Keratinocyte (primary cell): ENCODE results near the gene SMPD3. TPM values are rescaled to one million over a fixed set of nuclear protein-coding genes. Genes with fewer than 3 reads are reported as not detected.

Experiments used
- DNase-seq: peaks from one replicate; pipeline ENCODE4 v3.0.0-alpha.2; 2011; ENCODE audit warnings: low read depth, missing footprints, low spot score
- FAIRE-seq: peaks from 2 replicates; lab custom pipeline; 2011; peaks lifted over from hg19 to GRCh38; lab: Jason Lieb, UNC
- H2AFZ ChIP-seq: 2 replicates; pipeline ENCODE4 v1.6.0; 2012; ENCODE audit warnings: low read length, control low read depth, inconsistent platforms; ENCODE audit not compliant: control insufficient read depth
- H3K27ac ChIP-seq: 2 replicates; pipeline ENCODE4 v1.5.1; 2011; ENCODE audit warnings: low read length; ENCODE audit not compliant: control insufficient read depth, insufficient read depth
- H3K27me3 ChIP-seq: 3 replicates; pipeline ENCODE4 v1.6.0; 2011; ENCODE audit warnings: low read length; ENCODE audit not compliant: control insufficient read depth, insufficient read depth; ENCODE audit errors: extremely low read depth
- H3K36me3 ChIP-seq, 2 experiments: 2 replicates in 1 of 2; 3 replicates in 1 of 2; pipeline ENCODE4 v1.5.1; 2011; ENCODE audit warnings: low read length in 2 of 2, mild to moderate bottlenecking in 1 of 2; ENCODE audit not compliant: control insufficient read depth in 2 of 2, insufficient read depth in 2 of 2; ENCODE audit errors: extremely low read depth in 1 of 2
- H3K4me1 ChIP-seq: 3 replicates; pipeline ENCODE4 v1.5.1; 2011; ENCODE audit warnings: low read length; ENCODE audit not compliant: control insufficient read depth, insufficient read depth; ENCODE audit errors: extremely low read depth
- H3K4me2 ChIP-seq: 3 replicates; pipeline ENCODE4 v1.6.0; 2011; ENCODE audit warnings: low read depth, low read length; ENCODE audit not compliant: control insufficient read depth, insufficient read depth; ENCODE audit errors: extremely low read depth
- H3K4me3 ChIP-seq, 3 experiments: fragments of 200-600 bp in 1 of 3; sonication (generic) in 1 of 3; 2 replicates in 2 of 3; 3 replicates in 1 of 3; pipeline ENCODE4 v1.5.1; 2011 to 2016; ENCODE audit warnings: low read length in 3 of 3, mild to moderate bottlenecking in 3 of 3, control low read depth in 2 of 3, inconsistent platforms in 1 of 3, low read depth in 1 of 3, mixed read lengths in 1 of 3, mixed run types in 1 of 3, moderate library complexity in 1 of 3; ENCODE audit not compliant: control insufficient read depth in 2 of 3, insufficient read depth in 2 of 3; ENCODE audit errors: extremely low read depth in 1 of 3
- H3K79me2 ChIP-seq: 2 replicates; pipeline ENCODE4 v1.6.0; 2012; ENCODE audit warnings: low read length; ENCODE audit not compliant: control insufficient read depth, insufficient read depth
- H3K9ac ChIP-seq: 3 replicates; pipeline ENCODE4 v1.6.0; 2011; ENCODE audit warnings: low read length; ENCODE audit not compliant: control insufficient read depth, insufficient read depth; ENCODE audit errors: extremely low read depth
- H3K9me1 ChIP-seq: 3 replicates; pipeline ENCODE4 v1.6.0; 2011; ENCODE audit warnings: low read length; ENCODE audit not compliant: control insufficient read depth, insufficient read depth; ENCODE audit errors: extremely low read depth
- H3K9me3 ChIP-seq: 2 replicates; pipeline ENCODE4 v1.5.1; 2012; ENCODE audit warnings: low read depth, low read length; ENCODE audit not compliant: control insufficient read depth
- H4K20me1 ChIP-seq: 3 replicates; pipeline ENCODE4 v1.6.0; 2011; ENCODE audit warnings: low read length; ENCODE audit not compliant: control insufficient read depth, insufficient read depth; ENCODE audit errors: extremely low read depth
- CTCF ChIP-seq, 3 experiments: IDR thresholded peaks in 1 of 3; conservative IDR thresholded peaks in 1 of 3; optimal IDR thresholded peaks in 1 of 3; 2 replicates in 2 of 3; 3 replicates in 1 of 3; pipeline versions ENCODE3 to v1.5.1; 2011; ENCODE audit warnings: low read length in 3 of 3, mild to moderate bottlenecking in 3 of 3, moderate library complexity in 2 of 3, control low read depth in 1 of 3, inconsistent platforms in 1 of 3; ENCODE audit not compliant: insufficient read depth in 2 of 3; ENCODE audit errors: extremely low read depth in 1 of 3
- EZH2 ChIP-seq: IDR thresholded peaks from one replicate; pipeline ENCODE4 v1.6.1; 2012; ENCODE audit warnings: inconsistent platforms, mild to moderate bottlenecking, low read length, moderate library complexity
- dilution Hi-C: fragments of 300-500 bp; cut with MboI; formaldehyde crosslinking; loops from one replicate; pipeline ENCODE4 v1.7.0; 2020; ENCODE audit warnings: low sequenced_read_pairs; ENCODE audit not compliant: extremely low pct_ligation_motif_present
- polyA plus RNA-seq, 5 experiments: library from polyadenylated mRNA; depleted of rRNA in 3 of 5; stranded (reverse) in 3 of 5; stranded (forward) in 1 of 5; unstranded in 1 of 5; fragments of >200 nt; gene quantifications; 1 replicate in 1 of 5; 2 replicates in 3 of 5; 3 replicates in 1 of 5; pipeline versions ENCODE4 v1.2.1 to v1.2.3, GENCODE V29; 2011 to 2012; ENCODE audit warnings: missing spikeins in 2 of 5, low read depth in 1 of 5, low replicate concordance in 1 of 5
- small RNA-seq, 3 experiments: library from RNA; depleted of rRNA; stranded (forward); fragments of <200 nt; gene quantifications; one replicate each; pipeline ENCODE3, GENCODE V24; 2012; ENCODE audit warnings: low read depth in 3 of 3, low replicate concordance in 1 of 3; ENCODE audit not compliant: insufficient read length in 3 of 3

The SMPD3 gene
- polyA plus RNA-seq, 1 donor (not counting 4 experiments of a cell fraction or from before 2014, with no cell fraction given), result 0.34 TPM

- Histone ChIP-seq H4K20me1 (no peaks in the 10 kb centered on the region), H3K9me3 (no peaks in the 10 kb centered on the region), H2AFZ (peak overlapping the region; percentile 83), H3K27ac (peak overlapping the region; percentile 57), H3K4me3 (peak overlapping the region; percentile 92 to 98 (median 95)), H3K4me2 (peak overlapping the region; percentile 95), H3K9me1 (peaks cover 3% of the 10 kb centered on the region), H3K9ac (peak overlapping the region; percentile 83), H3K79me2 (peaks cover 52% of the 10 kb centered on the region), H3K27me3 (no peaks in the 10 kb centered on the region), H3K36me3 (peaks cover 5 to 11% of the 10 kb centered on the region in 2 experiments), H3K4me1 (peaks cover 15% of the 10 kb centered on the region)
- dilution Hi-C loops, result no loop called here
- TF ChIP-seq CTCF (optimal IDR thresholded peaks at IDR 0.05 in 1 of 3, IDR thresholded peaks at IDR 0.05 in 1 of 3, conservative IDR thresholded peaks at IDR 0.05 in 1 of 3; ENCODE audit: extremely low read depth in 1 of 3, insufficient read depth in 2 of 3, low read length in 3 of 3) (no peak), EZH2 (no peak)
- no peak for DNase-seq
- FAIRE-seq, result no peak
Measured at GRCh38 chr16:68310437-68310773, 137.9 kb downstream of the SMPD3 start.

- peak overlapping the region; percentile 57 for H3K27ac ChIP-seq
- peak overlapping the region; percentile 92 to 98 (median 95) for H3K4me3 ChIP-seq
- H3K4me1 ChIP-seq, result peaks cover 15% of the 10 kb centered on the region
- FAIRE-seq, result no peak
- H3K9me1 ChIP-seq, result peaks cover 3% of the 10 kb centered on the region
- H3K4me2 ChIP-seq, result peak overlapping the region; percentile 95
- no peaks in the 10 kb centered on the region for H3K27me3 ChIP-seq
- peak overlapping the region; percentile 13 for H2AFZ ChIP-seq
- H3K36me3 ChIP-seq, result peaks cover 9 to 15% of the 10 kb centered on the region in 2 experiments
- no peaks in the 10 kb centered on the region for H3K9me3 ChIP-seq
- H3K79me2 ChIP-seq, result peaks cover 58% of the 10 kb centered on the region
- TF ChIP-seq EZH2 (no peak), CTCF (optimal IDR thresholded peaks at IDR 0.05 in 1 of 3, IDR thresholded peaks at IDR 0.05 in 1 of 3, conservative IDR thresholded peaks at IDR 0.05 in 1 of 3; ENCODE audit: extremely low read depth in 1 of 3, insufficient read depth in 2 of 3, low read length in 3 of 3) (no peak)
- no peaks in the 10 kb centered on the region for H4K20me1 ChIP-seq
- dilution Hi-C loops, result no loop called here
- DNase-seq, result no peak
- peak overlapping the region; percentile 83 for H3K9ac ChIP-seq
Measured at GRCh38 chr16:68309799-68310198, 138.5 kb downstream of the SMPD3 start.

Small RNAs within 50 kb of the gene (small RNA-seq; reads per million reads assigned to genes)
- 0 reads per million in 3 experiments for gene RF00019
- gene RNU4-30P, result 0 to 0.07 (median 0) reads per million in 3 experiments

Other genes starting within 250 kb of the SMPD3 start
- 34.8 to 53.9 TPM (median 39.2 TPM) in 3 replicates for gene ESRP2, start 212.4 kb downstream of the SMPD3 start, polyA plus RNA-seq
- gene PLA2G15, start 203.1 kb downstream of the SMPD3 start, polyA plus RNA-seq, result 9.2 to 16.6 TPM (median 12.1 TPM) in 3 replicates
- 35.0 to 45.9 TPM (median 43.4 TPM) in 3 replicates for gene SLC7A6, start 184.0 kb downstream of the SMPD3 start, polyA plus RNA-seq
- 9.5 to 12.6 TPM (median 9.8 TPM) in 3 replicates for gene SLC7A6OS, start 137.6 kb downstream of the SMPD3 start, polyA plus RNA-seq
- 25.8 to 30.2 TPM (median 27.4 TPM) in 3 replicates for gene PRMT7, start 137.5 kb downstream of the SMPD3 start, polyA plus RNA-seq
- 11.3 to 16.9 TPM (median 15.3 TPM) in 3 replicates for gene ZFP90, start 90.8 kb upstream of the SMPD3 start, polyA plus RNA-seq
- gene CDH3, start 196.8 kb upstream of the SMPD3 start, polyA plus RNA-seq, result 366 to 711 TPM (median 524 TPM) in 3 replicates